HG03025 (cell line): Measurements from ENCODE around the gene KIF12.
"Not testable (repeated sequence)": the region's sequence is repeated elsewhere in the genome, so short reads cannot be mapped to it uniquely, and the experiment has no call there.

Source experiments
- ATAC-seq: cut with Tn5 transposase; IDR thresholded peaks from one replicate; pipeline ENCODE4 v1.9.1; 2021; ENCODE audit warnings: mild to moderate bottlenecking, moderate library complexity; ENCODE audit not compliant: unreplicated experiment, low FRiP score

The KIF12 gene

DNA sequence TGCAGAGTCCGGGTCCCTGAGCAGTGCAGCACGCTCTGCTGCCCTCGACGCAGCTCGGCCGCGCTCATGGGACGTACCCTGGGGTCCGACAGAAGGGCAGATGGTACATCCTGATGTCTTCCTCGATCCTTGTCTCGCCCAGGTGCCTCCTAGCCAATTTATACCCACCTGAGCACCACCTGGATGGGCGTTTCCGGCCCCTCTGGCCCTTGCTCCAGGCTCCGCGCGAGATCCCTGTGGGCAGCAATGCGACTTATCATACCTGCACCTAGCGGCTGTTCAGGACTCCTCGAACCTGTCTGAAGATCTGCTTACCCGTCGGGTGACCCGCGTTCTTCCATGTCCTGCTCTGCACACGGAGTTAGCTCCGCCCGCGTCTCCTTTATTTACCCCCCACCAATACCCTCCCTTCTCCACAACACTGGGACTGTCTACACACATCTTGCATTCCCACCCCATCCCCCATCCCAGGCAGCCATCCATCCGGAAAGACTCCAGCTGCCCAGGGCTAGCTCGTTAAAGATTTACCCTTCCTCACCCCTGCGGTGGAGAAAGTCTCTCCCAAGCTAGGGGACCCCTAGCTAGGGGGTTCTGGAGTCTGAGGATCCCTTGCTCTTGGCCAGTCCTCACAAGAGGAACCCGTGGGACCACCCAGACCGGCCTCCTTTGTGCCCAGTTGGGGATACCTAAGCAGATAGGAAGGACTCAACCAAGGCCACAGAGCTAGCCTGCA, at the start of gene KIF12:
Gene KIF12, minus strand, starts transcription at position 357 of the 733 bp plus-strand sequence. Its CDS starts 16 bp downstream, at position 341.
- no peak for ATAC-seq

DNA sequence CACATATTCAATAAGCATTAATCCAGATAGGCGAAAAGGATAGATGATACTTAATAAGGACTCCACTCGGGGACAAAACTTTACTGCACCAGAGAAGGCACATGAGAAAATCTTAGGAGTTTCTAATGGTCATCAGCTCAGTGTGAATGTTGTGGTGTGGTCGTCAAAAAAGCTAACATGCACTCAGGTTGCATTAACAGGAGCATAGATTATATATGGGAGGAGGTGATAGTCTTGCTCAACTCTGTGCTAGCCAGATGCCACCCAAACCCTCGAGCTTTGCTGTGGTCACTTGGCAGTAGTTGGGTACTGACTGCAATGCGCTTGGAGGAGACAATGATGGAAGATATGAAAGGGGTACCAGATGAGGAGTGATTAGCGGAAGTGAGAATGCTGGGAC, 47.6 kb upstream of the KIF12 start:
- no peak for ATAC-seq

DNA sequence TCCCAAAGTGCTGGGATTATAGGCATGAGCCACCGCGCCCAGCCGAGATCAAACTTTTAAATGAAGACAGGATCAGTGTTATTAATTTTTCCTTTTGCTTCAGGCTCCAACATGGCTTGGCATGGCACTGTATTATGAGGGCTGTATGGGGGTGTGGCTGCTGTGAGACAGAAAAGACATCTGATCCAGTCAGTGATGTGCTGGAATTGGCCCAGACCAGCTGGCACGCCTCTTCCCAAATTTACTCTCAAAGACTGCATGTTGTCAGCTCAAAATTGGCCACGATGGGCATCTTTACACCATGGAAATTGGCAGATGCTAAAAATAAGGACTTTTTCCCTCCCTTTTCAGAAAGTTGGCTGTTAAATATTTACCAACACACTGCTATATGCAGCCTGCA, 44.1 kb upstream of the KIF12 start:
- ATAC-seq: no peak

DNA sequence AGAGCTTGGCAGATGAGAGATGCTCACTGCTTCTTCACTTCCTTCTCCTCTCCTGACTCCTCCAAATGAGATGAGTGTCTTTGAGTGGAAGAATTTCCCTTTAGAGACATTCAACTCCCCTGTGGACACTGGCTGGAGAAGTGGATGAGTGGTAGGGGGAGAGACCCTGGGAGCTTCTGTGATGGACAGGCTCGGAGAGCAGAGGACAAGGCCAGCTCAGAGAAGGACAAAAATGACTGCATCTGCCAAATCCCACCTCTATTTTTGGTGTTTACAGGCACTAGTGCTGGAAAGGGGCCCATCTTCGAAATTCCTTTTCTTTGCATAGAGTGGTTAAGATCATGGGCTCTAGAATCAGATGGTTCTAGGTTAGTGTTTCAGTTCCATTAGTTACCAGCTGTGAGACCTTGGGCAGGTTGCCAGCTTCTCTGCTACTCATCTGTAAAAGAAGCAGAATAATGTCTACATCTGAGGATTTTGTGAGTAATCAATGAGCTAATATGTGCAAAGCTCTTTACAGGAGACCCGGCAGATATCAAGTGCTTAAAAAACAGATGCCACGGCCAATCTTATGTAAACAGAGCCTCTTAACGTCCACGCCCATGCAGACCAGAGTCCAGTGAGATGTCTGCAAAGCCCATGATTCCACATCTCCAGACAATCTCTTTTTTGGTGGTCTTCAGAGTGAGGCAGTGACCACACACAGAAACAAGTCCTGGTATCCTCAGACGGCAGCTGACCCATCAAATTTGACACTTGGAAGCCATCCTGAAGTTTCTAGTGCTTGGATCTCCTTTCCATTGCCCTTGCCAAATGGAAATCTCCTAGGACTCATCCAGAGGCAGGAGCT, 42.7 kb upstream of the KIF12 start:
- ATAC-seq: no peak

DNA sequence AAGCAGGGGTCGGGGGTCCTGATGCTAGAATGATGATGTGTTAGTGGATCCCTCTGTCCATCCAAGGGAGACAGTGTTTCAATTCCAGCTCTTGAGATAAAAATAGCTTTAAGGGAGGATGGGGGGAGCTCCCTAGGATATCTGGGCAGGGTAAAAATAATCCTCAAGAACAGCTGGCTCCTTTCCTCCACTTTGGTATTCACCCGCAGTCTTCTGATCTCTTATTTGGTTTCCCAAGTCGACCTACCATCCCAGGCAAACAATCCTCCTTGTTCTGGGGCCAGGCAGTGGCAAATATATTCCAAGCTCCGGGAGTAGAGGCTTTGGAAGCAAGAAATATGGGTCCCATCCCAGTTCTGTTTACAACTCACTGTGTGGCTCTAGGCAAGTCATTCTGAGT, 41.8 kb upstream of the KIF12 start:
- ATAC-seq: no peak

DNA sequence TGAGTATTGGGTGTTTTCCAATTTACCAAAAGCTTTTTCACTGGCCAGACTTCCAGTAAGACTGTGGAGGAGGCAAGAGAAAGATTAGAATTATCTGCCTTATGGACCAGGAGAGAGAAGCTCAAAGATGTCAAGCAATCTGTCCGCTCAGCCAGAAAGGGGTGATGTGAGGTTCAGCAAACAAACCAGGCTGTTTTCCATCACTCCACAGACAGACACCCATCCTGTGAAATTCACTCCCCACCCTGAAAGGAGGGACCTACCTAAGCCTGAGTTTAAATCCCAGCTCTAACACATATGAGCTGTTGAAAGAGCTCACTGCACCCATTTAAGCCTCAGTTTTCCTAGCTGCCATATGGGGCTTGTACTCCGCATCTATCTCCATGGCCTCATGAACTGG, 41.3 kb upstream of the KIF12 start:
- no peak for ATAC-seq

DNA sequence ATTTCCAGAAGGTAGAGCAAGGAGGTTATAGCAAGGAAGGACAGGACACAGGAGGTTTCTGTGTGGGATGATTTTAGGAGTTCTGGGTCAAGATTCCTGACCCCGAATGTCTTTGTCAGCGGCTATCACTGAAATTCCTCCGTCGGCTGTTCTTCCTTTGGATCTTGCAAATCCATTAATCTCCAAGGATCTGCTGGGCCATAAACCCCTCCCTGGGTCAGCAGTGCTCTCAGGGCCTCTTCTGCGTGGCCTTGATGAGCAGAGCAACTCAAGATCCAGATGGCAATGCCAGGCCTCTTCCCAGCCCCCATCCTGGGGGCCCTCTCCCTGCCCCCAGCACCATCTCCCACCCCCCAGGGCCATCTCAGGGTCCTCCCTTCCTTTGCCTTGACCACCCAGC, 40.0 kb upstream of the KIF12 start:
- no peak for ATAC-seq

DNA sequence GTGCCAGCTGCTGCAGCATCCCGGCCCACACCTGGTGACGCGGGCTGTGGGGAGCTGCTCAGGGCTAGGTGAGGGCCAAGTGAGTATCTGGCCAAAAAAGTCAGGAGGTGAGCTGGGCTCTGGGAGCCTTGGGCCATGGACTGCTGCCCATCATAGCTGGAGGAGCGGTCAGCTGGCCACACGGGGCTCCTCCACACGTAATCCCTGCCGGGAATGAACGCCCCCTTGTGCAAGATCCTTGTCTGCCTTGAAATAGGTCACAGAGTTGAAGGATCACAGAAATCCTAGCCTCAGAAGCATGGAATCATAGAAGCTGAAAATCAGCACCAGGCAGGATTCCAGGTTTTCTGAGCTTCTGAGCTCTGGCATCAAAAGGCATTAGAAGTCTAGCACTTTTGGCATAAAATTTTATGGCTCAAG, 39.5 kb upstream of the KIF12 start:
- ATAC-seq: no peak

DNA sequence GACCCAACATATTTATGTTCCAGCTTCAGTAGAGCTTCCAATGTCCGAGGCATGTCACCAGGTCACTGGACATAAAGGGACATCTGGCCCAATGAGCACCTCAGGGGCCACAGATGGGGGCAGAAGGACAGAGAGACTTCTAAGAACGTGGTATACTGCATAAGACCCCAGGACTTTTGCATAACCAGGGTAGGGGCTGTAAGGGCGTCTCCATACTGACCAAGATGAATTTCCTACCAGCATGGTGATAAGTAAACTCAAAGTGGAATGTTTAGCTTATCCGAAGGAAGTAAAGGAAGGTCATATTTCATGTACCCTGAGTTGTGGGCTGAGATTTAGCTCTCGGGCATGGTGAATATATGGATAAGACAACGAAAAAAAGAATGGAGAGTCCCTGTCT, 38.7 kb upstream of the KIF12 start:
- ATAC-seq: no peak

DNA sequence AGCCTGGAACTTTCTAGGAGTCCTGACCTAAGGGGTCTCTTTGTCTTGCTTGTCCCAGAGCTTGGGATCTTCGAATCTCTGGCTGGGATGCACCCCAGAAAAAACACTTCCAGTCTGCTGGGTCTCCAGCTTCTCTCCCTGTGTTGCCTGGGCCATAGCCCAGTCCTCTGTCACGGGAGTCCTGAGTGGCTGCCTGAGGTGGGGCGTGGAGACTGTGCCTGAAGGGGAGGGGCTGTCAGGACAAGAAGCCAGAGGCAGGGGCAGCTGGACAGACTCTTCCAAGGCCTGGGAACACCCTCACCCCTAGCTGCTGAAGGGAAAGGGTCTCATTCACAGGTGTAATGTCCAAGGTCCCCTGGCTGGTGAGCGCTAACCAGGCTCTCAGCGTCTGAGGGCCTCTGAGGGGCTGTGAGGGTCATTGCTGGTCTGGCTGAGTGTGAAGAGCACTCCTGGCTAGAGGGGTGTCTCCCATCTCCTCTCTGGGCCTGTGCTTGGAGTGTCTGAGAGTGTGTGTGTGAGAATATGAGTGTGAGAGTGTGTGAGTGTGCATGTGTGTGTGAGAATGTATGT, 35.8 kb upstream of the KIF12 start:
- no peak for ATAC-seq

DNA sequence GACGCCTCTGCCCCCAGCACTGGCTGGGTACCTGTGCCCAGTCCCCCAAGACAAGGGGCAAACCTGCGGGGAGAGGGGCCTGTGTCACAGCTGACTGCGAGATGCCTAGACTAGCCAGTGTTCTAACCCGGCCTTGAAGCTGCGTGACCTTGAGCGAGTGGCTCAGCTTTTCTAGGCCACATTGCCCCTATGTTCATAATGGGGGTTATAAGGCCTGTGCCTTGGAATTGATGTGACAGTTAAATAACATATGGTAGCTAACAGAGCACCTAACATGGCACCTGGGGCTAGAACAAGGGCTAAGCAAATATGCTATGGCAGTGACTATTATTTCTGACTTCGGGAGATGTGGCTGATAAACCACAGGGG, 33.4 kb upstream of the KIF12 start:
- ATAC-seq: no peak

DNA sequence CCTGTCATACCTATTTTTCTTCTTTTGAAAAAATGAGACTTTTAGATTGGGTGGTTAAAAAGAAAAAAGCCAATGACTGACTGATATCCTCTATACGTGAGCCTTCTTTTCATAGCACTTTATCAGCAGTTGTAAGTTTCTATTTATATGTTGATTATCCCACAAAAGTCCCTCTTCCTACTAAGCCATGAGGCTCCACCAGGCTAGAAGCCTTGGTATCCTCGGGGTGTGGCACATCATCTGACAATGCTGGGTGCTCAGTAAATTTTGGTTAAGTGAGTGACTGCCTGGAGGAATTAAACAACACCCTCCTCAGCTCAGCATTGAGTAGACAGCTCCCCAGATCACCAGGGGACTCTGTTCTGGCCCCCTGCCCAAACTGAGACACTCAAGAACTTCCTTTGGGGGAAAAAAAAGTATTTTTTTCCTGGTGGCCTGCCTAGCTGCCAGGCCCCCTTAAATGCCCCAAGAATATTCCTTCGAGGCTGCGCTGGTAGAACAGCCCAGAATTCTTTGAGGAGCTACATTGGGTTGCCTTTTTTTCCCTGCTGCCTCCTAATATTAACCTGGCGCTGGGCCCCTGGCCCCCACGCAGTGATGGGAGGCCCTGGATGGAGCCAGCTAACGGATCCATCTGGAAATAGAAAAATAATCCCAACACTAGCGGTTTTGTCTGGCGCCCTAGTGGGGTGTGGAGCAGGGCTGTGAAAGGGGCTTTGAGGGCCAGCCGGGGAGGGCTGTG, 32.9 kb upstream of the KIF12 start:
- ATAC-seq: no peak

DNA sequence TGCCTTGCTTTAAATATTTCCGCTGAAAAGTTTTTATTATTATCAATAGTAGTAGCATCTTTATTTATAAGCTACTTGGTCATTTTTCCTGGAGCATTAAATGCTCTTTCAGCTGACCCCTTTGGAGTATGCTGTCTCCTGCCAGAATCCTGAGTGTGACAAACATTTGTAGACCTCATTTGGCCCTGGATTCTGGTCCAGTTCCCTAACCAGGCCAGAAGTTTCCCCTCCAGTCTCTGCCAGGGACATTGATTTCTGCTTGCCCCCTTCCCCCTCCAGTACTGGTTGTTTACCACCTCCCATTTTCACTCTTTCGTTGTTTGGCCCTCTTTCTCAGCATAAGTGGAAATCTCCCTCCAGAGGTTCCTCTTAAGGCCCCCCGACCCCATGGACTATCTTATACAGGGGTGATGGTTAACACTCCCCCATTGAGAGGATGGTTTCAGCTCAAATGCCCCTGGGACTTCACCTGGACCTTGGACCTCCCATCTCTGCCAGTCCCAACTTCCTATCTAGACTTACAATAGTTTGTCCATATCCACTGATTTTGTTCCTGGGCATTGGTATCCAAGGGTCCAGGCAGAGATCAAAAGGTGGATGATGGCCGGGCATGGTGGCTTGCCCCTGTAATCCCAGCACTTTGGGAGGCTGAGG, 31.7 kb upstream of the KIF12 start:
- ATAC-seq: no peak

DNA sequence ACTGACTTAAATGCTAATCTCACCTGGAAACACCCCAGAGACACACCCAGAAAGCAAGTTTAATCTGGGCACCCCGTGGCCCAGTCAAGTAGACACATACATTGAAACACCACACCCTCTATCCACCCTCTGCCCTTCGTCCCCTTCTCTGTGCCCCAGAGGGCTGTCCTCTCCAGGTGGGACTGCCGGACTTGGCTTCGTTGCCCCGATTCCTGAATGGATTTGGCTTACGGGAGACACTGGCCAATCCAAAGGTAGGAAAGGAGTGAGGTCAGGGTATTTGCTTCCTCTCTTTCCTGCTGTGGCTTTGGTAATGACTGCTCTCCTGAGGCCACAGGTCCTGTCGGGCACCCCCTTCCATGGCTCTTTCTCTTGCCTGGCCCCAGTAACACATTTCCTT, 31.0 kb upstream of the KIF12 start:
- ATAC-seq: no peak

DNA sequence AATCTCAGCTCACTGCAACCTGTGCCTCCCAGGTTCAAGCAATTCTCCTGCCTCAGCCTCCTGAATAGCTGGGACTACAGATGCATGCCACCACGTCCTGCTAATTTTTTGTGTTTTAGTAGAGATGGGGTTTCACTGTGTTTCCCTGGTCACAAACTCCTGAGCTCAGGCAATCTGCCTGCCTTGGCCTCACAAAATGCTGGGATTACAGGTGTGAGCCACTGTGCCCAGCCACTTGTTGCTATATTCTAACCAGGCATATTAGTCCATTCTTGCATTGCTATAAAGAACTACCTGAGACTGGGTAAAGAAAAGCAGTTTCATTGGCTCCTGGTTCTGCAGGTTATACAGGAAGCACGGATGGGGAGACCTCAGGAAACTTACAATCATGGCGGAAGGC, 29.7 kb upstream of the KIF12 start:
- ATAC-seq: not testable (repeated sequence)

DNA sequence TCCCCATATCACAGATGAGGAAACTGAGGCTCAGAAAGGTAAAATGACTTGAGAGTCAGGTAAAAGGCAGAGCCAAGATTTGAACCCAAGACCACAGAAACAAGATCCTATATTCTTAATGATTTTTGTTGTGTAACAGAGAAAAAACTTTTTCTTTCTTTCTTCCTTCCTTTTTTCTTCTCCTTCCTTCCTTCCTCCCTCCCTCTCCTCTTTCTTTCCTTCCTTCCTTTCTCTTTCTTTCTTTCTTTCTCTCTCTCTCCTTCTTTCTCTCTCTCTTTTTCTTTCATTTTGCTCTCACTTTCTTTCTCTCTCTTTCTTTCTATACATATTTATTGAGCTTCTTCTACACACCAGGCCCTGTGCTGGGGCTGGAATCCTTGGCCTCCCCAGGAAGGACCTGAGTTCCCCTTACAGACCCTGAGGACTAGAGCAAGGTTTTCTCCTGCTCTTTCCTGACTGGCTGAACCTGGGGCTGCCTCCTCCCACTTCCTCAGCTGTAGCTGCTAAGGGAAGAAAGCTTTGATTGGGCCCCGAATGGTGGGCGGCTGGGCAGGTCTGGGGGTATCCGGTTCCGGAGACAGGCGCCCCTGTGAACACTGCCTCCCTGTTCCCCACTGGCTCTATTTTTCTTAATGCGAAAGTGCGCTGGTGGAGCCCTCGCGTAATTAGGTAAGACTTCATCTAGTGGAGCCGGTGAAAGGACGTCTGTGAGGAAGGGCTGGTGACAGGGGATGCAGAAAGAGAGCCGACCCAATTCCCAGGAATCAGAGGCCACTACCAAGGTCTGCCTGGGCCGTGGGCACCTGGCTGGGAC, 27.4 kb upstream of the KIF12 start:
- no peak for ATAC-seq

DNA sequence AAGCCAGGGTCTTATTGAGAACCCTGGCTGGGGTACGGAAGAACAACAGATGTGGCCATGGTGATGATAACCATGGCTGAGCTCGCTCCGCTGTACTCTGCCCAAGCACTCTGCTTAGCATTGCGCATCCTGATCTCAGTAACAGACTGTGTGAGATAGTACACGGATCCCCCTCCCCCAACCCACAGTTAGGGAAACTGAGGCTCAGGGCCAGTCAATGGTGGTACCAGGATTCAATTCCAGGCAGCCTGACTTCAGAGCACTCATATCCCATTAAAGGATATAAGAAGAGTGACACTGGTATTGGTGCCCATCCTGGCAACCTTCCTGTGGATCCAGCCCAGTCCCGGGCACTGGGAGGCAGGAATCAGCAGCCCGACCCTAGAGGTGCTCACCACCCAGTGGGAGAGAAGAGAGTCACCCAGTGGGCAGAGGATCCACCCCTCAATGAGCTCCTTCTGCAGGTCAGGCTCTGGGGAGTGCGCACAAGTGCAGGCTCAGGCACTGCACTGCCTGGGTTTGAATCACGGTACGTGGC, 26.5 kb upstream of the KIF12 start:
- ATAC-seq: no peak

DNA sequence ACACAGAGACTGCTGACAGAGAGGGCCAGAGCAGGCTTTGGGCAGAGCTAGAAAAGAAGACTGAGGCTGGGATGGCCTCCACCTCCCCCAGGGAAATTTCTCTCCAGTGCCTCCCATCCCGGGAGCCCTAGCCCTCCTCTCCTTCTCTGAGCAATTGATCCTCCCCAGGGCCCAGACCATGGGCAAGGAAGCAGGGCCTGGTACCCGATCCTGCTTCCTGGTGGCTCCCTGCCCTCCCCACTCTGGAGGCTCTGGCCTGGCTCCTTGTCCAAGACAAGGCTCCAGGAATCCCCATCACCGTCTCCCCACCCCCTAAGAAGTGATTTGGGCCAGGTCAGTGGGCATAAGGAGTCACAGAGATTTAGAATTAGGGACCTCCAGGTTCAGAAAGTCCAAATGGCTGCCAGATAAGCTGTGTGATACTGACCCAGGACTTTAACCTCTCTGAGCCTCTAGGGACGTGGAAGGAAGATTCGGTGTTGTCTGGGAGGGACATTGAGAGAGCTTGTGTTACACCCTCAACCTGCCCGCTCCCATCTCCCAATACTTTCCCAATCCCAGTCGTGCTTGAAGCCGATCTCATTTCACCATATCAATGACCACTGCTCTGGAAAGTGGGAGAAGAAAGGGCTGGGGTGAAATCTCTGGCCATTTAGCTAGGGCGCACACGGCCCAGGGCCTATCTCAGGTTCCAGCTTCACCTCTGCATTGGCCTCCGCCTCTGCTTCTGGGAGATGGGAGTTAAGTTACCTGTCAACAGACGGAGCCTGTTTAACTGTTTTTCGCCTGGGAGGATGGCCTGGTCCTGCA, 25.8 kb upstream of the KIF12 start:
- no peak for ATAC-seq

DNA sequence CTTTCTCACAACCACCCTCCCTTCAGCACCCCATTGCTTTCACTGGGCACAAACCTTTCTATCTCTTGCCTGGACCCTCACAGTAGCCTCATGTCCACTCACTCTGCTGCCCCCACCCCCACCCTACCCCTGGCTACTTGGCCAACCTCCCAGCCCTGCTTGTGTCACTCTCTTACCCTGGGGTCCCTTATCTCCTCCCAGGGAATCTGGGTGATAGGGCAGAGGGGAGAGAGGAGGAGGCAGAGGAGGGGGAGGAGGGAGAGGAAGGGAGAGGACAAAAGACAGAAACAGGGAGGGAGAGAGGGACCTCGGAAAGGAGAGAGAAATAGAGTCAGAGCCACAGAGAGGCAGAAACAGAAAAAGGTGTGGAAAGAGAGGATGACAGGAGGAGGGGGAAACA, 25.0 kb upstream of the KIF12 start:
- ATAC-seq: no peak
